Activated naive CD4-positive, alpha-beta T cell treated with anti-CD3 and anti-CD28 coated beads, Interleukin-2, amount 50 U/mL, for 72 hours (primary cell): Measurements from ENCODE around the gene UPF2. TPM values are rescaled to one million over a fixed set of nuclear protein-coding genes. Genes with fewer than 3 reads are reported as not detected.

Experiments
- ATAC-seq, 2 donors: fragments of 150-1000 bp; cut with Tn5 transposase; 2 replicates each; pipeline ENCODE4 v1.10.0; 2021; ENCODE audit warnings: mild to moderate bottlenecking in 2 of 2, moderate library complexity in 2 of 2
- DNase-seq, 2 donors: peaks; one replicate each; pipeline ENCODE4 v3.0.0; 2021 to 2022; ENCODE audit warnings: low spot score in 2 of 2
- H3K27ac Mint-ChIP-seq, 2 donors: one replicate each; pipeline ENCODE4 v1.8.0; 2022; ENCODE audit warnings: mild to moderate bottlenecking in 2 of 2, mixed read lengths in 2 of 2
- H3K36me3 Mint-ChIP-seq, 2 donors: one replicate each; pipeline ENCODE4 v1.8.0; 2022; ENCODE audit warnings: mixed read lengths in 2 of 2
- H3K9me3 Mint-ChIP-seq, 2 donors: one replicate each; pipeline ENCODE4 v1.8.0; 2022; ENCODE audit warnings: mixed read lengths in 2 of 2
- total RNA-seq, 2 donors: library from RNA; stranded (reverse); gene quantifications; one replicate each; pipeline ENCODE4 v1.2.3, GENCODE V29; 2022

UPF2 gene
- total RNA-seq, 2 donors from 2014 or later, result 40.1 to 42.8 TPM

- DNase-seq, result no peak
- Mint-ChIP-seq H3K27ac (no peak overlapping the region), H3K9me3 (no peaks in the 10 kb centered on the region), H3K36me3 (no peaks in the 10 kb centered on the region)
- ATAC-seq, result no peak
These were observed 13.1 kb upstream of the UPF2 start for GRCh38 chr10:12055732-12056131.

DNA sequence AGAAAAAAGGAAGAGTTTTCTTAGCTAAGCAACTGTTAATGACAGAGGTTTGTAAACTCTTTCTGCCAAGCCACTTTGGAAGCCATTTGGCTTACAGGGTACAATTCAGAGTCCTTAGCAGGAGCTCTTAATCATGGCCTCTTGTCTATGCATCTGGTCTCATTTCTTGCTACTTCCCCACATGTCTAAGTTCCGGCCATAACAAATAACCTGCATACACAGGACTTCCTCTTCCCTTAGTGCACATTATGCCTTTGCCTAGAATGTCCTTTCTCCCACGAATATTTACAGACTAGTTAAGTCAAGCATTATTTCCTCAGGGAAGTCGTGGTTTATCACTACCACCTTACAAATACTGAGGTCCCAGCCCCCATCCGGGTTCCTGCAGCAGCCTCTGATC is 8.6 kb upstream of the UPF2 start:
- ATAC-seq, result no peak
- Mint-ChIP-seq H3K9me3 (no peaks in the 10 kb centered on the region), H3K36me3 (no peaks in the 10 kb centered on the region), H3K27ac (no peak overlapping the region)
- DNase-seq, result no peak

GRCh38 chr10:12050528-12050927 is 7.9 kb upstream of the UPF2 start:
- Mint-ChIP-seq H3K27ac (no peak overlapping the region), H3K36me3 (no peaks in the 10 kb centered on the region), H3K9me3 (no peaks in the 10 kb centered on the region)
- ATAC-seq, result no peak
- DNase-seq, result no peak

- H3K9me3 Mint-ChIP-seq, result no peaks in the 10 kb centered on the region
- no peak overlapping the region for H3K27ac Mint-ChIP-seq
- DNase-seq (peak in 1 of 2 donors; percentile 30), ATAC-seq (peak in 1 of 2 donors; percentile 18)
- H3K36me3 Mint-ChIP-seq, result peaks cover 0 to under 1% of the 10 kb centered on the region in 2 donors
These were observed 5.9 kb upstream of the UPF2 start for GRCh38 chr10:12048547-12048946.

- DNase-seq, result no peak
- no peak for ATAC-seq
- peaks cover 10 to 18% of the 10 kb centered on the region in 2 donors for H3K36me3 Mint-ChIP-seq
- no peak overlapping the region for H3K27ac Mint-ChIP-seq
- peaks cover 0 to 4% of the 10 kb centered on the region in 2 donors for H3K9me3 Mint-ChIP-seq
These were observed 3.0 kb upstream of the UPF2 start for GRCh38 chr10:12045596-12045995.

- DNase-seq (peak; percentile 50 to 69), ATAC-seq (peak; percentile 19 to 32)
- Mint-ChIP-seq H3K27ac (peak overlapping the region; percentile 94 to 100), H3K36me3 (peaks cover 15 to 18% of the 10 kb centered on the region in 2 donors), H3K9me3 (peaks cover 0 to 4% of the 10 kb centered on the region in 2 donors)
These were observed 206 bp downstream of the UPF2 start for GRCh38 chr10:12042409-12042796.

GRCh38 chr10:12041766-12042408 is 722 bp downstream of the UPF2 start:
- peaks cover 0 to 4% of the 10 kb centered on the region in 2 donors for H3K9me3 Mint-ChIP-seq

GRCh38 chr10:12036073-12036655 is 6.4 kb downstream of the UPF2 start:
- peaks cover 6 to 24% of the 10 kb centered on the region in 2 donors for H3K36me3 Mint-ChIP-seq
- no peaks in the 10 kb centered on the region for H3K9me3 Mint-ChIP-seq
- ATAC-seq (no peak), DNase-seq (no peak)
- H3K27ac Mint-ChIP-seq, result no peak overlapping the region

More at GRCh38 chr10:12041766-12042408, 722 bp downstream of the UPF2 start:
- ATAC-seq, result peak; percentile 11 to 39
- H3K36me3 Mint-ChIP-seq, result peaks cover 15 to 18% of the 10 kb centered on the region in 2 donors
- DNase-seq, result peak; percentile 37 to 59
- H3K27ac Mint-ChIP-seq, result peak overlapping the region; percentile 94 to 100

DNA sequence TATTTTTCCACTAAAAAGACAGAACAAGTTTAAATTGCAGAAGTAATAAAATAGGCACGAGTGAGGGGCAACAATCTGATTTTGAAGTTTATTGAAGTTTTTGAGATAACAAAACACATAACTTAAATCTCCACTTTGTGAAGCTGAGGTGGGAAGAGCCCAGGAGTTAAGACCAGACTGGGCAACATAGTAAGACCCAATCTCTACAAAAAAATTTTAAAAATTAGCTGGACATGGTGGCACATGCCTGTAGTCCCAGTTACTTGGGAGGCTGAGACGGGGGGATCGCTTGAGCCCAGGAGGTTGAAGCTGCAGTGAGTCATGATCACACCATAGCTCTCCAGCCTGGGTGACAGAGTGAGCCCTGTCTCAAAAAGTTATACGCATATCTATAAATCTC is 11.2 kb downstream of the UPF2 start:
- no peak for ATAC-seq
- no peaks in the 10 kb centered on the region for H3K9me3 Mint-ChIP-seq
- H3K27ac Mint-ChIP-seq, result no peak overlapping the region
- peaks cover 16 to 46% of the 10 kb centered on the region in 2 donors for H3K36me3 Mint-ChIP-seq
- no peak for DNase-seq

DNA sequence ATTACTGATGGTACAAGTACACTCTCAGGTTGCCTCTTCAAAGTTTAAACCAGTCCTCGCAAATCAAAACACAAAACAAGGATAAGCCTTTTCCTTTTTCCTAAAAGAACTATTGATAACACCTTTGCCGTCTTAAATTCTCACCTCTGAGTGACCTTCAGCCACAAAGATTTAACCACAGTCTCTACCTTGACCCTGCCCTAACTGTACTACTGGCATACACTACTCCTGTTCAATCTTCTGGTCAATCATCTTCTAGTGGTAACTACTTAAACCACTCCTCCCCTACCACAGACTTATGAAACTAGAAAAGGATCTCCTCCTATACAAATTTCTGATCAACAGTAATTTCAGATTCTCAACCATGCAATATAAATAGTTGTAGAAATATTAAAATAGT is 15.1 kb downstream of the UPF2 start:
- H3K27ac Mint-ChIP-seq, result no peak overlapping the region
- no peak for DNase-seq
- no peaks in the 10 kb centered on the region for H3K9me3 Mint-ChIP-seq
- peaks cover 10 to 32% of the 10 kb centered on the region in 2 donors for H3K36me3 Mint-ChIP-seq
- no peak for ATAC-seq

DNA sequence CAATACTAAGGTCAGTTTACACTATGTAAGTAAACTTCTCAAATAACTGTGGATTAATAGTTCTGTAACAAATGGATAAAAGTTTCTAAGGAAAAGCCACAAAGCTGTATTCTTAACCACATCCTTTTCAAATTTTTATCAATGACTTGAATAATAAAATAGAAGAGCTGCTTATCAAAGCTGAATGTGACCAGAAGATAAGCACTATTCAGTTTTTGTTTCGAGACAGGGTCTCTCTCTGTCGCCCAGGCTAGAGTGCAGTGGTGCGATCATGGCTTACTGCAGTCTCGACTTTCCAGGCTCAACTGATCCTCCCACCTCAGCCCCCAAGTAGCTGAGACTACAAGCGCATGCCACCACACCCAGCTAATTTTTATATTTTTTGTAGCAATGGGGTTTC is 17.0 kb downstream of the UPF2 start:
- DNase-seq, result no peak
- H3K27ac Mint-ChIP-seq, result peak overlapping the region in 1 of 2 donors; percentile 84
- no peaks in the 10 kb centered on the region for H3K9me3 Mint-ChIP-seq
- ATAC-seq, result no peak
- peaks cover 10 to 30% of the 10 kb centered on the region in 2 donors for H3K36me3 Mint-ChIP-seq

DNA sequence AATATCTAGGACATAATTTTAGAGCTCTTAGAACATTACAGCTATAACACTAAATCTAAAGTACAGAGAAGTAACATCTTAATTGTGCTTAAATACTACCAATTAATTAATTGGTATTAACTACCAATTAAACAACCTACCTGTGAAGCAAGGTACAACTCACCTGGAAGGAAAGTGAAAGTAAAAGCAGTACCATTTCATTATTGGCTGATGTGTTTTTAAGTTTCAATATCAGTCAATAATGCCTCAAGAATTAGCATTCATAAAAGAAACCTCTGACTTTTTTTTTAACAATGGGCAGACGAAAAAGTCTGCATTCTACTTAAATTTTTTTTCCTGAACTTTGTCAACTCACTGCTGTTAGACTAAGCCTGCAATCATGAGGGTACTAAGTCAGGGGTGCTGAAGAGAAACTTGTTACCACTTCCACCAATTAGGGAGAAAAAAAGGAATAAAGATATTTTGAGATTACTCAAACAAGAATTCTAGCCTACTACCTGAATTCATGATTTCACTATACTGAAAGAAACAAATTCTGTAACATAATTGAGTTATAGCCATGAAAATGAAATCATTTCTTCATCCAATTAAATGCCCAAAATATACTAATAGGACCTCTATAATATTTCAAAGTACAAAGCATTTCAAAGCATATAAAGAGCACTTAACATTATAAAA is 19.9 kb downstream of the UPF2 start:
- peak in 1 of 2 donors; percentile 49 for ATAC-seq
- H3K36me3 Mint-ChIP-seq, result peaks cover 0 to 14% of the 10 kb centered on the region in 2 donors
- DNase-seq, result no peak

GRCh38 chr10:12020574-12020973 is 22.0 kb downstream of the UPF2 start:
- Mint-ChIP-seq H3K27ac (no peak overlapping the region), H3K9me3 (no peaks in the 10 kb centered on the region), H3K36me3 (peaks cover 0 to 5% of the 10 kb centered on the region in 2 donors)
- ATAC-seq (no peak), DNase-seq (no peak)

More for the DNA sequence above, 19.9 kb downstream of the UPF2 start:
- peak overlapping the region in 1 of 2 donors; percentile 85 for H3K27ac Mint-ChIP-seq
- H3K9me3 Mint-ChIP-seq, result no peaks in the 10 kb centered on the region

GRCh38 chr10:12019283-12019971 is 23.2 kb downstream of the UPF2 start:
- Mint-ChIP-seq H3K9me3 (no peaks in the 10 kb centered on the region), H3K36me3 (peaks cover 0 to 9% of the 10 kb centered on the region in 2 donors), H3K27ac (no peak overlapping the region)
- ATAC-seq (no peak), DNase-seq (no peak)

DNA sequence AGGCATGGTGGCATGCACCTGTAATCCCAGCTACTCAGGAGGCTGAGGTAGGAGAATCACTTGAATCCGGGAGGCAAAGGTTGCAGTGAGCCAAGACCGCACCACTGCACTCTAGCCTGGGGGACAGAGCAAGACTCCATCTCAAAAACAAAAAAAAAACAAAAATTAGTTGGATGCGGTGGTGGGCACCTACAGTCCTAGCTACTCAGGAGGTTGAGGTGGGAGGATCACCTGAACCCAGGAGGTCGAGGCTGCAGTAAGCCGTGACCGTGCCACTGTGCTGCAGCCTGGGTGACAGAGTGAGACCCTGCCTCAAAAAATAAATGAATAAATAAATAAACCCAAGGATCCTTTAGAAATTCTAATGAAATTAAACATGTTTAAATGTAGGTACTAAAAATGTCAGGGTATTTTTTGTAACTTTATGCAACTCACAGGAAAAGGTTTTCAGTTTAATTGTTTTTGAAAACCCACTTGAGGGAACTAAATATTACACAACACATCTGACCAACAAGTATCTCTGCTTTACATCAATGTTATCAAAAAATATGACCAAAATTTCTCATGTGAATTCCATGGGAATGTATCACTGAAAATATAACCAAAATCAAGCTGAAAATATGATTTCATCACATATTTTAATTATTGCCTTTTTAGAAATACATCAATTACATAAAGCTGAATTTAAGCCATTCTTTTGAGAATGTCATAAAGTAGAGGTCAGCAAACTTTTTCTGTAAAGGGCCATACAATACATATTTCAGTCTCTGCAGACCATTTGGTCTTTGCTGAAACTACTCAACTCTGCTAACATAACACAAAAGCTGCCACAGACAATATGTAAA is 23.9 kb downstream of the UPF2 start:
- no peak for DNase-seq
- H3K27ac Mint-ChIP-seq, result no peak overlapping the region
- peaks cover 0 to 17% of the 10 kb centered on the region in 2 donors for H3K36me3 Mint-ChIP-seq
- H3K9me3 Mint-ChIP-seq, result no peaks in the 10 kb centered on the region
- ATAC-seq, result no peak

- ATAC-seq, result no peak
- Mint-ChIP-seq H3K27ac (peak overlapping the region in 1 of 2 donors; percentile 11), H3K36me3 (peaks cover 9 to 43% of the 10 kb centered on the region in 2 donors), H3K9me3 (peaks cover 5 to 6% of the 10 kb centered on the region in 2 donors)
- no peak for DNase-seq
These were observed 28.7 kb downstream of the UPF2 start for GRCh38 chr10:12013926-12014325.
